WI38 (cell line): ENCODE data around the gene KIF26A.
"Not testable (repeated sequence)": the region's sequence is repeated elsewhere in the genome, so short reads cannot be mapped to it uniquely, and the experiment has no call there.

ENCODE experiments used
- H3K4me3 ChIP-seq: 2 replicates; pipeline ENCODE4 v1.5.1; 2011; ENCODE audit warnings: low read depth, mild to moderate bottlenecking, control low read depth, low read length
- TF ChIP-seq, protein P1 (sequence below): IDR thresholded peaks from 2 replicates; pipeline ENCODE4 v1.5.1; 2012; ENCODE audit warnings: low read depth, mild to moderate bottlenecking, control low read depth, low read length

The KIF26A gene

DNA sequence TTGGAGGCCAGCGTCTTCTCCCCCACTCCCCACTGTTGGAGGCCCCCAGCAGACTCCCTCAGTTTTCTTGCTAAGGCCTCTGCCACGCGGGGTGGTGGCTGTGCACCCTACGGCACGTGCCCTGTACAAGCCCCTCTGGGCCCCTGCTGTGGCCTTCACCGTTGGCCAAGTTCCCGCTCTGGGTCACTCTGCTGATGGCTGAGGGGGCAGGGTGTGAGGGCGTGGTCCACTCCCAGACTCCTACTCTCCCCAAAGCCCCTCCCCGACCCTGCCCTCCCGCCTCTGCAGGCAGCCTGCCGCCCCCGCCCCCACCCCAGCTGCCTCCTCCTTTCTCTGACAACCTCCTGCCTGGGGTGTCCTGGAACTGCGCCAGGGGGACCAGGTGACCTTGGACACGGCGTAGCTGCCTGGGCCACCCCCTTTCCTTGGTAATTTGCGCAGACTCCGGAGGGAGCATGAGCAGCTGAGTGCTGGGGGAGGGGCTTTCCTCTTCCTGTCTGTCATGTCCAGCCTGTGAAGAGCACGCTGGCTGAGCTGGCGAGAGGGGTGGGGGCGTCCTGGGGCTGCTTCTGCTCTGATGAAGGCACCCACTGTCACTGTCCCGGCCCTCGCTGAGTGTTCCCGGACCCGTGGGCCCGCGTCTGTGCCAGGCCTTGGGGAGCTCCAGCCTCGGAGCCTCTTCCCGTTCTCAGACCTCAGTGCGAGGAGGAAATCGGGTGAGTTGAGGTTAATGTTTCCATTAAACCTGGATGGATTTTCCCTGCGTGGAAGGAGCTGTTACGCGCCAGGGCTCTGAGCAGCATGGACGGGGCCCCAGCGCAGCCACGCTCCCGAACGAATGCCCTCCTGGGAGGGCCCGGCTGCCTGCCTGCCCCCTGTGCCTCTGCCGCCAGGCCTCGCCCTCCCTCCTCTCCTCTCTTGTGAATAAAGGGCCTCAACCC is 85.0 kb downstream of the KIF26A start:
- H3K4me3 ChIP-seq: no peak overlapping the region
- TF ChIP-seq, protein P1, sequence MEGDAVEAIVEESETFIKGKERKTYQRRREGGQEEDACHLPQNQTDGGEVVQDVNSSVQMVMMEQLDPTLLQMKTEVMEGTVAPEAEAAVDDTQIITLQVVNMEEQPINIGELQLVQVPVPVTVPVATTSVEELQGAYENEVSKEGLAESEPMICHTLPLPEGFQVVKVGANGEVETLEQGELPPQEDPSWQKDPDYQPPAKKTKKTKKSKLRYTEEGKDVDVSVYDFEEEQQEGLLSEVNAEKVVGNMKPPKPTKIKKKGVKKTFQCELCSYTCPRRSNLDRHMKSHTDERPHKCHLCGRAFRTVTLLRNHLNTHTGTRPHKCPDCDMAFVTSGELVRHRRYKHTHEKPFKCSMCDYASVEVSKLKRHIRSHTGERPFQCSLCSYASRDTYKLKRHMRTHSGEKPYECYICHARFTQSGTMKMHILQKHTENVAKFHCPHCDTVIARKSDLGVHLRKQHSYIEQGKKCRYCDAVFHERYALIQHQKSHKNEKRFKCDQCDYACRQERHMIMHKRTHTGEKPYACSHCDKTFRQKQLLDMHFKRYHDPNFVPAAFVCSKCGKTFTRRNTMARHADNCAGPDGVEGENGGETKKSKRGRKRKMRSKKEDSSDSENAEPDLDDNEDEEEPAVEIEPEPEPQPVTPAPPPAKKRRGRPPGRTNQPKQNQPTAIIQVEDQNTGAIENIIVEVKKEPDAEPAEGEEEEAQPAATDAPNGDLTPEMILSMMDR: no peak

DNA sequence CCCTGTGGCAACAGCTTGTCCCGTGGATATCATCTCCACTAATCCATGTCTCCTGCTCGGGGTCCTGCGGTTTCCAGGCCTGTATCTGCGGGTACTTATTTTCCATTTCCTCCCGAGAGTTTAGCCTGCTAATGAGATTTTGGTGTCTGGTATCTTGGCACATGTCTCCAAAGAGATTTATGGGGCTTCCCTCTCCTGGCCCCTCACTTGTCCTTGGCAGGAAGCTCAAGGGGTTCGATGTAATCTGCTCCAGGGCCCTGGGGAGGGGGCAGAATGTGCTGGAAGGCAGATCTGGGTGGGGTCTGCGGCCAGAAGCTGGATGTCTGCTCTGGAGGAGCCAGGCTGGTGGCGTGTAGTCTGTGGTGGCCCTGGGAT is 85.7 kb downstream of the KIF26A start:
- H3K4me3 ChIP-seq: no peak overlapping the region

DNA sequence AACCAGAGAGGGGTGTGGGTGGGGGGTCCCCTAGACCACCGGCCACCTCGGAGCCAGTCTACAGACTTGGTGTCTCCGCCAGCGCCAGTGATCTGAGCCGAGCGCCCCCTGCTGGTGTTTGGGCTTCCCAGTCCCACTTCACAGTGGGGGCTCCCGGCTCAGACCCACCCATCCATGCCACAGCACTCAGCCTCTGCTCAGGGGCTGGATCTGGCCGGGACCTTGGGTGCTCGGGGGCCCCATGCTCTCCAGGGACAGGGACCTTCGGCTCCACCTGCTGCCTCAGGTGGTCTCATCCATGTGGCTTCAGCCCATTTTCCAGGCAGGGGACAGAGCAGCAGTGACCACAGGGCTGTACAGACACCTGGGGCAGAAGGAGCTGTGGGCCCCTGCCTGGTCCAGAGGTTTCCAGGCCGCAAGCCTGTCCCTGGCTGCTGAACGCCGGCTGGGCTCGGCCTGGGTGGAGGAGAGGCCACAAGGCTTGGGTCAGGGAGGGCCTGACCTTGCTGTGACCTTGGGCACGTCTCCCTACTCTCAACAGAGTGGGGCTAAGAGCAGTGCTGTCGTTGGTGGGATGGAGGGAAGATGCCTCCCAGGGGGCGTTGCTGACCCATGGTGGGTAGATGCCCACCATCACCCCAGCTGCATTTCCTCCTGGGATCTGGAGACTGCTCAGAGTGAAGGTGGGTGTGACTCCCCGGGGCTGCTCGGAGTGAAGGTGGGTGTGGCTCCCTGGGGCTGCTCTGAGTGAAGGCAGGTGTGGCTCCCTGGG is 86.3 kb downstream of the KIF26A start:
- H3K4me3 ChIP-seq: no peak overlapping the region
- TF ChIP-seq, protein P1: no peak

More for the DNA sequence above, 85.7 kb downstream of the KIF26A start:
- TF ChIP-seq, protein P1: no peak

DNA sequence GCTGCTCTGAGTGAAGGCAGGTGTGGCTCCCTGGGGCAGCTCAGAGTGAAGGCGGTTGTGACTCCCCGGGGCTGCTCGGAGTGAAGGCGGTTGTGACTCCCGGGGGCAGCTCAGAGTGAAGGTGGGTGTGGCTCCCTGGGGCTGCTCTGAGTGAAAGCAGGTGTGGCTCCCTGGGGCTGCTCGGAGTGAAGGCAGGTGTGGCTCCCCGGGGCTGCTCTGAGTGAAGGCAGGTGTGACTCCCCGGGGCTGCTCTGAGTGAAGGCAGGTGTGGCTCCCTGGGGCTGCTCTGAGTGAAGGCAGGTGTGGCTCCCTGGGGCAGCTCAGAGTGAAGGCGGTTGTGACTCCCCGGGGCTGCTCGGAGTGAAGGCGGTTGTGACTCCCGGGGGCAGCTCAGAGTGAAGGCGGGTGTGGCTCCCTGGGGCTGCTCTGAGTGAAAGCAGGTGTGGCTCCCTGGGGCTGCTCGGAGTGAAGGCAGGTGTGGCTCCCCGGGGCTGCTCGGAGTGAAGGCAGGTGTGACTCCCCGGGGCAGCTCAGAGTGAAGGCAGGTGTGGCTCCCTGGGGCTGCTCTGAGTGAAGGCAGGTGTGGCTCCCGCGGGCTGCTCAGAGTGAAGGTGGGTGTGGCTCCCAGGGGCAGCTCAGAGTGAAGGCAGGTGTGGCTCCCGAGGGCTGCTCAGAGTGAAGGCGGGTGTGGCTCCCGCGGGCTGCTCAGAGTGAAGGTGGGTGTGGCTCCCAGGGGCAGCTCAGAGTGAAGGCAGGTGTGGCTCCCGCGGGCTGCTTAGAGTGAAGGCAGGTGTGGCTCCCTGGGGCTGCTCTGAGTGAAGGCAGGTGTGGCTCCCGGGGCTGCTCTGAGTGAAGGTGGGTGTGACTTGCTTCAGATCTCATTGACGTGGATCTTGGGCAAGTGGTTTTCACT is 87.1 kb downstream of the KIF26A start:
- not testable (repeated sequence) for H3K4me3 ChIP-seq

DNA sequence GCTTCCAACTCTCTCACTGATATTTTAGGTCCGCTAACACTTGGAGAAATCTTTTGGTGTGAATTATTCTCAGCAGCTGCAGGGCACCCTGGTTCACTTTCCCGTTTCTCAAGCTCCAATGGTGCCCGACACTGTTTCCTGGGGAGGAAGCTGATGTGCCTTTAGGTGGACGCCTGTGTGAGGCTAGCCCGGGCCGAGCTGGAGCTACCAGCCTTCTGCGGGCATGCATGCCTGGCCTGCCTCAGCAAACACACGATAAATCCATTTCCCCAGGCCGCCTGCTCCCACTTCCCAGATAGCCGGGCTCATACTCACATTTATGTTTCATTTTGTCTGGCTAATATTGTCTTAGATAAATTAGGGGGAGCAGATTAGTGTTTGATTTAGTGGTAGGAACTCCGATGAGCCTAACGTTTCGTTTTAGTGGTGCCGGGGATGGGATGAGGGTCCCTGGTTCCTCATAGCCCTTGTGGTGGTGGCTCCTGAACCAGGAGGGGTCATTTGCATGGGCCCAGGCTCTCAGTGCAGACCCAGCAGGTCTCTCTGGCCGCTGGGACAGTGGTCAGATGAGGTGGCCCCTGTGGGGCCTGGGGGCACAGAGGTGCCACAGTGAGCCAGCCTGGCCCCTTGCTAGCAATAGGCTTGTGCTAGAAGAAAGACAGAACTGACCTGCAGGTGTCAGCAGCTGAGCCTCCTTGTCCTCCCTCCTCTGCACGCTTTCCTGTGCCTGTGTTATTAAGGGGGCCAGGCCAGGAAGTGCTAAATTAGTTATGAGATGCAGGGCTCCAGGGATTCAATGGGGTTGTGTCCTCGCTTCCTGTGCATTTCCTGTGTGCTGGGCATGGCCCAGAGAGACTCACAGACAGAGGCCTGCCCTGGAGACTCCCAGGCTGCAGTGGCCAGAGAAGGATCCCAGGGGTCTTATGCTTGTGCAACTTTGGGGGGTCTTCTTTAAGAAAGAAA is 88.3 kb downstream of the KIF26A start:
- H3K4me3 ChIP-seq: no peak overlapping the region
- TF ChIP-seq, protein P1: no peak

DNA sequence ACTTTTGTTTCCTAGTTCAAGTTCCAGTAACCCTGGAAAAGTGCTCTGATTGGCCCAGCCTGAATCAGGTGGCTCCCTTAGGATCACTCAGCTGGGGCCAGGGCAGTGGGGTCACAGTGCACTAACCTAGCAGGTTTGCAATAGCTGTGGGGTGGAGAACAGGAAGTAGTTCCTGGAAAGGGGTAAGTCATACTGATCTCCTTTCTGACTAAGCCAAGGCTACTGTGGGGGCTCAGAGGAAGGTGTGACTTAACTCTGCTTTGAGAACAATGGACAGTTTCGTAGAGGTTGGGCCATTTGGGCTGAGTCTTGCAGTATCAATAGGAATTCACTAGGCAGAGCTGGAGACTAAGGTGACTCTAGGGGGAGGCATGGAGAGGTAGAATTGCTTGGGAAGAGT is 89.4 kb downstream of the KIF26A start:
- no peak overlapping the region for H3K4me3 ChIP-seq
- TF ChIP-seq, protein P1: no peak

DNA sequence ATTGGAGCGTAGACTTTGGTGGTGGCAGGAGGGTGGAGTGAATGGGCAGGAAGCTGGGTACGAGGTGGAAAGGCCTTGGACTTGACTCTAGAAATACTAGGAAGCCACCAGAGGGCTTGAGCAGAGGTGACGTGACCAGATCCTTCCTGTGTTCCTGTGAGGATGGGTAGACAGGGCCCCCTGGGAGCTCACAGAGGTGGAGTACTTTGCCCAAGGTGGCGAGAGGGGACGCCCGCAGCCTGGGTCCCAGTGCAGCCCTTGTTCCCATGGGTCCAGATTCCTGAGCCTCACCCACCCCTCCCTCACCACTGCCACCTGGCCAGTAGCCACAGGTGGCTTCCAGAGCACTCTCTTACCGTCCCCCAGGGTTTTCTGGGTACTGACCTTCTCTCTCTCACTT is 89.8 kb downstream of the KIF26A start:
- no peak overlapping the region for H3K4me3 ChIP-seq

More for the DNA sequence above, 89.8 kb downstream of the KIF26A start:
- TF ChIP-seq, protein P1: no peak
